ENCODE results near the gene NPAT.

GRCh38 chr11:108233277-108233945 is 11.0 kb upstream of the NPAT start:
- TF ChIP-seq, protein P1, sequence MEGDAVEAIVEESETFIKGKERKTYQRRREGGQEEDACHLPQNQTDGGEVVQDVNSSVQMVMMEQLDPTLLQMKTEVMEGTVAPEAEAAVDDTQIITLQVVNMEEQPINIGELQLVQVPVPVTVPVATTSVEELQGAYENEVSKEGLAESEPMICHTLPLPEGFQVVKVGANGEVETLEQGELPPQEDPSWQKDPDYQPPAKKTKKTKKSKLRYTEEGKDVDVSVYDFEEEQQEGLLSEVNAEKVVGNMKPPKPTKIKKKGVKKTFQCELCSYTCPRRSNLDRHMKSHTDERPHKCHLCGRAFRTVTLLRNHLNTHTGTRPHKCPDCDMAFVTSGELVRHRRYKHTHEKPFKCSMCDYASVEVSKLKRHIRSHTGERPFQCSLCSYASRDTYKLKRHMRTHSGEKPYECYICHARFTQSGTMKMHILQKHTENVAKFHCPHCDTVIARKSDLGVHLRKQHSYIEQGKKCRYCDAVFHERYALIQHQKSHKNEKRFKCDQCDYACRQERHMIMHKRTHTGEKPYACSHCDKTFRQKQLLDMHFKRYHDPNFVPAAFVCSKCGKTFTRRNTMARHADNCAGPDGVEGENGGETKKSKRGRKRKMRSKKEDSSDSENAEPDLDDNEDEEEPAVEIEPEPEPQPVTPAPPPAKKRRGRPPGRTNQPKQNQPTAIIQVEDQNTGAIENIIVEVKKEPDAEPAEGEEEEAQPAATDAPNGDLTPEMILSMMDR (conservative IDR thresholded peaks at IDR 0.05): no peak
- no peak for TF ChIP-seq EZH2 (IDR thresholded peaks at IDR 0.05; ENCODE audit: low read depth)
